Measurements from ENCODE around the gene SLC38A3.

The SLC38A3 gene

GRCh38 chr3:50182533-50183099 lies 22.5 kb upstream of the SLC38A3 start:
- no peaks in the 10 kb centered on the region for H3K27me3 ChIP-seq (ENCODE audit: control insufficient read depth, insufficient read depth, low read length)
- no peaks in the 10 kb centered on the region for H3K9me3 ChIP-seq (ENCODE audit: control insufficient read depth, insufficient read depth, low read length)
- peaks cover 45% of the 10 kb centered on the region for H3K36me3 ChIP-seq (ENCODE audit: control insufficient read depth, insufficient read depth, low read length)
- H3K9ac ChIP-seq (ENCODE audit: low read depth, low read length), result no peak overlapping the region
- H3K27ac ChIP-seq (ENCODE audit: low read depth, low read length), result no peak overlapping the region
- no peak overlapping the region for H3K4me3 ChIP-seq (ENCODE audit: low read depth, low read length)
- no peaks in the 10 kb centered on the region for H3K4me1 ChIP-seq (ENCODE audit: control insufficient read depth, insufficient read depth, low read length)

GRCh38 chr3:50183755-50184154 lies 21.3 kb upstream of the SLC38A3 start:
- no peak overlapping the region for H3K4me3 ChIP-seq (ENCODE audit: low read depth, low read length)
- no peaks in the 10 kb centered on the region for H3K27me3 ChIP-seq (ENCODE audit: control insufficient read depth, insufficient read depth, low read length)
- H3K9me3 ChIP-seq (ENCODE audit: control insufficient read depth, insufficient read depth, low read length), result no peaks in the 10 kb centered on the region
- H3K36me3 ChIP-seq (ENCODE audit: control insufficient read depth, insufficient read depth, low read length), result peaks cover 50% of the 10 kb centered on the region
- no peak overlapping the region for H3K27ac ChIP-seq (ENCODE audit: low read depth, low read length)
- no peaks in the 10 kb centered on the region for H3K4me1 ChIP-seq (ENCODE audit: control insufficient read depth, insufficient read depth, low read length)
- H3K9ac ChIP-seq (ENCODE audit: low read depth, low read length), result no peak overlapping the region

GRCh38 chr3:50184242-50184978 lies 20.7 kb upstream of the SLC38A3 start:
- H3K9me3 ChIP-seq (ENCODE audit: control insufficient read depth, insufficient read depth, low read length), result no peaks in the 10 kb centered on the region

GRCh38 chr3:50185230-50185629 lies 19.8 kb upstream of the SLC38A3 start:
- no peak overlapping the region for H3K27ac ChIP-seq (ENCODE audit: low read depth, low read length)

More at GRCh38 chr3:50184242-50184978, 20.7 kb upstream of the SLC38A3 start:
- Histone ChIP-seq H3K27ac (ENCODE audit: low read depth, low read length) (no peak overlapping the region), H3K4me3 (ENCODE audit: low read depth, low read length) (no peak overlapping the region), H3K4me1 (ENCODE audit: control insufficient read depth, insufficient read depth, low read length) (no peaks in the 10 kb centered on the region), H3K27me3 (ENCODE audit: control insufficient read depth, insufficient read depth, low read length) (no peaks in the 10 kb centered on the region), H3K9ac (ENCODE audit: low read depth, low read length) (no peak overlapping the region), H3K36me3 (ENCODE audit: control insufficient read depth, insufficient read depth, low read length) (peaks cover 50% of the 10 kb centered on the region)

GRCh38 chr3:50186096-50186495 lies 19.0 kb upstream of the SLC38A3 start:
- H3K4me3 ChIP-seq (ENCODE audit: low read depth, low read length), result no peak overlapping the region
- no peaks in the 10 kb centered on the region for H3K9me3 ChIP-seq (ENCODE audit: control insufficient read depth, insufficient read depth, low read length)
- no peaks in the 10 kb centered on the region for H3K27me3 ChIP-seq (ENCODE audit: control insufficient read depth, insufficient read depth, low read length)
- no peaks in the 10 kb centered on the region for H3K4me1 ChIP-seq (ENCODE audit: control insufficient read depth, insufficient read depth, low read length)
- H3K27ac ChIP-seq (ENCODE audit: low read depth, low read length), result no peak overlapping the region
- peaks cover 47% of the 10 kb centered on the region for H3K36me3 ChIP-seq (ENCODE audit: control insufficient read depth, insufficient read depth, low read length)
- H3K9ac ChIP-seq (ENCODE audit: low read depth, low read length), result no peak overlapping the region

More at GRCh38 chr3:50185230-50185629, 19.8 kb upstream of the SLC38A3 start:
- H3K27me3 ChIP-seq (ENCODE audit: control insufficient read depth, insufficient read depth, low read length), result no peaks in the 10 kb centered on the region
- H3K4me1 ChIP-seq (ENCODE audit: control insufficient read depth, insufficient read depth, low read length), result no peaks in the 10 kb centered on the region
- no peak overlapping the region for H3K4me3 ChIP-seq (ENCODE audit: low read depth, low read length)
- H3K9me3 ChIP-seq (ENCODE audit: control insufficient read depth, insufficient read depth, low read length), result no peaks in the 10 kb centered on the region
- H3K9ac ChIP-seq (ENCODE audit: low read depth, low read length), result no peak overlapping the region
- peaks cover 50% of the 10 kb centered on the region for H3K36me3 ChIP-seq (ENCODE audit: control insufficient read depth, insufficient read depth, low read length)

- Histone ChIP-seq H3K27me3 (ENCODE audit: control insufficient read depth, insufficient read depth, low read length) (no peaks in the 10 kb centered on the region), H3K27ac (ENCODE audit: low read depth, low read length) (no peak overlapping the region), H3K36me3 (ENCODE audit: control insufficient read depth, insufficient read depth, low read length) (peaks cover 40% of the 10 kb centered on the region), H3K9me3 (ENCODE audit: control insufficient read depth, insufficient read depth, low read length) (no peaks in the 10 kb centered on the region), H3K4me3 (ENCODE audit: low read depth, low read length) (no peak overlapping the region), H3K9ac (ENCODE audit: low read depth, low read length) (no peak overlapping the region), H3K4me1 (ENCODE audit: control insufficient read depth, insufficient read depth, low read length) (peaks cover 5% of the 10 kb centered on the region; the same call in 1 of the 2 replicates)
Observed at GRCh38 chr3:50187750-50188149, 17.3 kb upstream of the SLC38A3 start.

- Histone ChIP-seq H3K27ac (ENCODE audit: low read depth, low read length) (no peak overlapping the region), H3K9ac (ENCODE audit: low read depth, low read length) (no peak overlapping the region), H3K27me3 (ENCODE audit: control insufficient read depth, insufficient read depth, low read length) (peaks cover 7% of the 10 kb centered on the region; the same call in 1 of the 2 replicates), H3K4me3 (ENCODE audit: low read depth, low read length) (no peak overlapping the region), H3K9me3 (ENCODE audit: control insufficient read depth, insufficient read depth, low read length) (no peaks in the 10 kb centered on the region), H3K4me1 (ENCODE audit: control insufficient read depth, insufficient read depth, low read length) (peaks cover 6% of the 10 kb centered on the region; the same call in 1 of the 2 replicates), H3K36me3 (ENCODE audit: control insufficient read depth, insufficient read depth, low read length) (peaks cover 34% of the 10 kb centered on the region)
Observed at GRCh38 chr3:50189274-50189673, 15.8 kb upstream of the SLC38A3 start.

- H3K27ac ChIP-seq (ENCODE audit: low read depth, low read length), result no peak overlapping the region
- peaks cover 27% of the 10 kb centered on the region for H3K36me3 ChIP-seq (ENCODE audit: control insufficient read depth, insufficient read depth, low read length)
- H3K9me3 ChIP-seq (ENCODE audit: control insufficient read depth, insufficient read depth, low read length), result no peaks in the 10 kb centered on the region
- no peak overlapping the region for H3K9ac ChIP-seq (ENCODE audit: low read depth, low read length)
- peaks cover 9% of the 10 kb centered on the region; the same call in 1 of the 2 replicates for H3K27me3 ChIP-seq (ENCODE audit: control insufficient read depth, insufficient read depth, low read length)
- H3K4me3 ChIP-seq (ENCODE audit: low read depth, low read length), result no peak overlapping the region
- H3K4me1 ChIP-seq (ENCODE audit: control insufficient read depth, insufficient read depth, low read length), result peaks cover 6% of the 10 kb centered on the region; the same call in 1 of the 2 replicates
Observed at GRCh38 chr3:50189989-50190388, 15.1 kb upstream of the SLC38A3 start.

- Histone ChIP-seq H3K4me1 (ENCODE audit: control insufficient read depth, insufficient read depth, low read length) (peaks cover 6% of the 10 kb centered on the region; the same call in 1 of the 2 replicates), H3K36me3 (ENCODE audit: control insufficient read depth, insufficient read depth, low read length) (peaks cover 16% of the 10 kb centered on the region), H3K27me3 (ENCODE audit: control insufficient read depth, insufficient read depth, low read length) (peaks cover 9% of the 10 kb centered on the region; the same call in 1 of the 2 replicates), H3K9ac (ENCODE audit: low read depth, low read length) (no peak within 1 kb of the TSS), H3K4me3 (ENCODE audit: low read depth, low read length) (no peak within 1 kb of the TSS), H3K9me3 (ENCODE audit: control insufficient read depth, insufficient read depth, low read length) (no peaks in the 10 kb centered on the region), H3K27ac (ENCODE audit: low read depth, low read length) (no peak within 1 kb of the TSS)
Observed at GRCh38 chr3:50190936-50191660, 14.0 kb upstream of the SLC38A3 start, which contains the start of gene GNAT1. Gene GNAT1, plus strand, starts transcription at chr3:50191610. Its CDS starts 116 bp downstream, at chr3:50191726.

- peaks cover 9% of the 10 kb centered on the region; the same call in 1 of the 2 replicates for H3K27me3 ChIP-seq (ENCODE audit: control insufficient read depth, insufficient read depth, low read length)
- H3K9me3 ChIP-seq (ENCODE audit: control insufficient read depth, insufficient read depth, low read length), result no peaks in the 10 kb centered on the region
- H3K4me1 ChIP-seq (ENCODE audit: control insufficient read depth, insufficient read depth, low read length), result peaks cover 6% of the 10 kb centered on the region; the same call in 1 of the 2 replicates
- H3K27ac ChIP-seq (ENCODE audit: low read depth, low read length), result no peak overlapping the region
- peaks cover 8% of the 10 kb centered on the region for H3K36me3 ChIP-seq (ENCODE audit: control insufficient read depth, insufficient read depth, low read length)
- H3K9ac ChIP-seq (ENCODE audit: low read depth, low read length), result no peak overlapping the region
- no peak overlapping the region for H3K4me3 ChIP-seq (ENCODE audit: low read depth, low read length)
Observed at GRCh38 chr3:50192124-50192523, 12.9 kb upstream of the SLC38A3 start.

Measured in HUES48 (cell line).